SU-DHL-6 (cell line): ENCODE results near the gene CHCHD5.
"Not testable (repeated sequence)": the region's sequence is repeated elsewhere in the genome, so short reads cannot be mapped to it uniquely, and the experiment has no call there.

Experiments
- CTCF ChIP-seq: fragments of 200-600 bp; sonication (generic); IDR thresholded peaks from one replicate; pipeline ENCODE4 v1.5.1; 2017; ENCODE audit warnings: antibody characterized with exemption, mild to moderate bottlenecking, low read length, moderate library complexity; ENCODE audit not compliant: insufficient read depth, poor library complexity, severe bottlenecking
- EZH2phosphoT487 ChIP-seq: fragments of 200-600 bp; sonication (generic), shearing (Covaris generic); conservative IDR thresholded peaks from 2 replicates; pipeline ENCODE4 v1.6.1; 2018; ENCODE audit warnings: mild to moderate bottlenecking, antibody characterized with exemption, low read length, moderate library complexity, mixed read lengths

- not testable (repeated sequence) for TF ChIP-seq CTCF, EZH2phosphoT487
These were observed 27.9 kb downstream of the CHCHD5 start for GRCh38 chr2:112612283-112612682.
